RPMI8226 (cell line): ENCODE results near the gene TBL3.

Experiments used
- DNase-seq: peaks from one replicate; pipeline ENCODE4 v3.0.0-alpha.2; 2015

TBL3 gene

DNA sequence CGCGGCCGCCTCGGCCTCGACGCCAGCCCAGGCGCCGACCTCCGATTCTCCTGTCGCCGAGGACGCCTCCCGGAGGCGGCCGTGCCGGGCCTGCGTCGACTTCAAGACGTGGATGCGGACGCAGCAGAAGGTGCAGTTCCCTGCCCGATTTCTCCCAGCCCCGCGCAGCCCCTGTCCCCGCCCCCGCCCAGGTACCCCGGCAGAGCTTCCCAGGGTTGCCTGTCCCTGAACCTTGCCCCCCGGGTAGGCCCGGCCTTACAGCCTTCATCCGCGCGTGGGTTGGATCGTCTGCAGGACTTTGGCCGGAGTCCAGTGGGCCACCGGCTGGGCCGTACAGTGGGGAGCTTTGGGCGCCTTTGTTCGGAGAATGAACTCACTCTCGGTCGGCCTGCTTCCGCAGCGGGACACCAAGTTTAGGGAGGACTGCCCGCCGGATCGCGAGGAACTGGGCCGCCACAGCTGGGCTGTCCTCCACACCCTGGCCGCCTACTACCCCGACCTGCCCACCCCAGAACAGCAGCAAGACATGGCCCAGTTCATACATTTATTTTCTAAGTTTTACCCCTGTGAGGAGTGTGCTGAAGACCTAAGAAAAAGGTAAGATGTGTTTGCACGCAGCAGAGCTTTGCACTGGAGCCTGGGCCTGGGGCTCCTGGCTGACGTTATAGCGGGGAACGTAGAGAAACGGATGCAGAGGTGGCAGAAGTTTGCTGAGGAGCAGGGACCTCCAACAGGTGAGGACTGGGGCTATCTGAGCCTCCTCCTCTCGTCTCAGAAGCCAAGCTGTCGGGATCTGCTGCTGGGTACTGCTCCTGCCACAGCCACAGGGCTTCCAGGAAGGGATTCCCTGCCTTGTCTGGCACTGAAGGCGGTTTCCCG lies 12.7 kb downstream of the TBL3 start:
- DNase-seq: peak; percentile 56

DNA sequence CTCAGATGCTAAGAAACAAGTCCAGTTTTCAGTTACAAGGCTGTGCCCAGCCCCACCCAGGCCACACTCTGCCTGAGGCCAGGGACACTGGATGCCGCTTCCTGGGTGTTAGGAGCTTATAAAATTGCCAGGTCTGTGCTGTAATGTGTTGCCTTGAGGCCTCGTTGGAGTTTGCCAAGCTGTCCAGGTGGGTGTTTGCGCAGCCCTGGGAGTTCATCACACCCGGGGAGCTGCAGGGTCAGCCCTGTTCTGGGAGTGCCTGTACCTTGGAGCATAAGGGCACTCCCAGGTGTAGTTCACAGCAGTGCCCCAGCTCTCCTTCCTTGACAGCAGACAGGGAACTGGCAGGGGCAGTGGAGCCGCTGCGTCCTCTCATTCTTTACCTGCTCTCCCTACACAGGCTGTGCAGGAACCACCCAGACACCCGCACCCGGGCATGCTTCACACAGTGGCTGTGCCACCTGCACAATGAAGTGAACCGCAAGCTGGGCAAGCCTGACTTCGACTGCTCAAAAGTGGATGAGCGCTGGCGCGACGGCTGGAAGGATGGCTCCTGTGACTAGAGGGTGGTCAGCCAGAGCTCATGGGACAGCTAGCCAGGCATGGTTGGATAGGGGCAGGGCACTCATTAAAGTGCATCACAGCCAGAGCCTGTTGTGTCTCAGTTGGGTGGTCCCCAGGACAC lies 13.8 kb downstream of the TBL3 start:
- no peak for DNase-seq

DNA sequence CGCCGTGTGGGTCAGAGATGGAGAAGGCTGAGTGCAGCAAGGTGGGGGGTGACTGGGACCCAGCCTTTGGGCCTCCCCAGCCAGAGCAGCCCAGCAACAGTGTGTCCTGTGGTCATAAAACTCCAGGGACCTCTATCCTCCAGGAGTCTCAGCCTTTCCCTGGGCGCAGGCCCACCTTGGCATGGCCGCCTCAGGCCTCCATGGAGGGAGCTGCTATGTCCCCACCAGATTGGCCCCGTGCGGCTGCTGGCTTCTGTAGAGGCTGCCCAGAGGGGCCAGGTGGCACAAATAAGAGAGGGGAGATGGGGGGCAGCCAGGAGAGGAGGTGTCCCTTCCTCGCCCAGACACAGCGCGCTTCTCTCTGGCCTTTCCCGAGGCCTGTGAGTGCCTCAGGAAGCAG lies 15.3 kb downstream of the TBL3 start:
- DNase-seq: no peak

DNA sequence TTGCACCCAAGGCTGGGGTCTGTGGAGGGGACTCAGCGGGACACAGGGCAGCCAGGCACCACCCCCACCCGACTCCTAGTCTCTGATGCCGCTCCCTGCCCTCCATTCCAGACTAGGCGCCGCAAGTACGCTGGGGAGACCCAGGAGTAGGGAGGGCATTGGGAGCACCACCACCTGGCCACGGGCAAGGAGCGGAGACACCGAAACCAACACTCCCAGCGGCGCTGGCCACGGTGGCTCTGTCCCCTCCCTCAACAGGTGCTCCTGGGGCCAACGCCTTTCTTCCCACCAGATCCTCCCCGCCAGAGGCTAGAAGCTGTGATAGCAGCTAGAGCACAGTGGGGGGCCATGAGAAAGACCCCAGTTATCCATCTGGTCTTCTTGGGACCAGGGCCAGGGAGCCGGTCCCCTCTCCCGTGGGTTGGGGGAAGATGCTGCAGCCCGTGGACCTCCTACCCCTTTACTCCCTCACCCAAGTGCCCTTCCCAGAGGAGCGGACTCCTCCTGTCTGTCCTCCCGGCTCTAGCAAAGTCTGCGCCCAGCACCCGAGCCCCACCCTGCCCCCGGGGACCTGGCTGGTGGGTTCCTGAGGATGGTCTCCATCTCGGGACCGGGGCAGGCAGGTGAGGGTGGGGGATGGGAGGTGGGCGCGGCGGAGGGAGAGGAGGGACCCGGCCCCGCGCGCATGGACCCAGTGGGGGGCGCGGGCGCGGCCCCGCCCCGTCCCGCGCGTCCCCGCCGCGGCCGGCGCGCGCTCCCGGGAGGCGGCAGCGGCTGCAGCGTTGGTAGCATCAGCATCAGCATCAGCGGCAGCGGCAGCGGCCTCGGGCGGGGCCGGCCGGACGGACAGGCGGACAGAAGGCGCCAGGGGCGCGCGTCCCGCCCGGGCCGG lies 17.6 kb downstream of the TBL3 start, which contains the start of gene SYNGR3:
Gene SYNGR3, plus strand, starts transcription at position 762 of the 892 bp plus-strand sequence. CDS start 133 bp downstream, outside the sequence.
- peak; percentile 54 for DNase-seq

DNA sequence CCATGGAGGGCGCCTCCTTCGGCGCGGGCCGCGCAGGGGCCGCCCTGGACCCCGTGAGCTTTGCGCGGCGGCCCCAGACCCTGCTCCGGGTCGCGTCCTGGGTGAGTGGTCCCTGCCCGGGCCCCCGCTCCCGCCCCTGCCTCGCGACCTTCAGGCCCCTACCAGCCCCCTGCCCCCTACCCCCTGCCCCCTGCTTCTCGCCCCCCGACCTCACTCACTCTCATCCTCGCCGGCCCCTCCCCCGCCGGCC lies 18.2 kb downstream of the TBL3 start:
- no peak for DNase-seq

DNA sequence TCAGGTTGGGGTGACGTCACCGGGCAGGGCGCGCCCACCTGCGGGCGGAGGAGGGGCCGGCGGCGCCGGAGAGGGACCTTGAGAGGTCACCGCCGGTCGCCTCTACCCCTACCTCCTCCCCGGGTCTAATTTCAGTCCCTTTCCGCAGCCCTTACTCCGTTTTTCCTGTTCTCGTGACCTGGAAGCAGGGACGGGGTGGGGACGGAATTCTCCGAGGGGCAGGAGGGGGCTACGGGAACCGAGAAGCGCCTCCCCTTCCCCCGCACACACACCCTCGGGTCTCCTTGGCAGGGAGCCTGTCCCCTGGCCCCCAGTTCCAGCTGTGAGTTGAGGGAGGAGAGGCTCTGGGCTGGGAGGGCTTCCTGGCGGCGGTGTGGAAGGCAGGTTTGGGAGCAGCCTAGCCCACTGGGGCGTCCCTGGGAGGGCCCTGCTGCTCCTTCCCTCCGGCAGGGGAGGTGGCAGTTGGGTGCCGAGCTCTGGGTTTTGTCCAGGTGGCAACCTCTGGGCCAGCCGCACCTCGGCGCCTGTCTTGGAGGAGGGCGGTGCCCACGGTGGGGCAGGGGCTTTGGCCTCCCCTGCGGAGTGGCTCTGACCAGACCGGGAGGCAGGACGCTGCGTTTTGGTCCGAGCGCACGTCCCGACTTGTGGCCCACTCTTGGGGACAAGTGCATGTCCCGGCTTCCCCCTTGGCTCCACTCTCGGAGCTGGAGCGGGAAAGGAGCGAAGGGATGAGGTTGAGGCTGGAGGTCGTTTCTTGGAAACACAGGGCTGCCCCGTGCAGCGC lies 18.7 kb downstream of the TBL3 start:
- peak; percentile 80 for DNase-seq

DNA sequence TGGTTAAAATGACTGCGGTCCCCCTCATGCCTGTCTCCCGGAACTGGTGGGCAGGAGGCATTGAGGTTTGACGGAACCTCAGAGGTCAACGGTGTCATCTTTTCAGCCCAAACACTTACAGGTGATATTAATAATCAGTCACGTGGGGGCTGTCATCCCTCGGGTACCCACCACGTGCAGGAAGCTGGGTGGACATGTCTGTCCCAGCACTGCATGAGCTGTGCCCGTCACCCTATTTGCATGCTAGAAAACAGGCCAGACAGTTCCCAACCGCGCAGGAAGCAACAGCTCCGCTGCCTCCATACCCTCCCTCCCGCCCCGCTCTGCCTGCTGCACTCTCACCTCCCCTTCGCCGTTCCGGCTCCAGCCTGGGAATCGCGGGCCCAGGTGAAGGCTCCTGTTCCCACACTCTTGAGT lies 19.3 kb downstream of the TBL3 start:
- DNase-seq: no peak

DNA sequence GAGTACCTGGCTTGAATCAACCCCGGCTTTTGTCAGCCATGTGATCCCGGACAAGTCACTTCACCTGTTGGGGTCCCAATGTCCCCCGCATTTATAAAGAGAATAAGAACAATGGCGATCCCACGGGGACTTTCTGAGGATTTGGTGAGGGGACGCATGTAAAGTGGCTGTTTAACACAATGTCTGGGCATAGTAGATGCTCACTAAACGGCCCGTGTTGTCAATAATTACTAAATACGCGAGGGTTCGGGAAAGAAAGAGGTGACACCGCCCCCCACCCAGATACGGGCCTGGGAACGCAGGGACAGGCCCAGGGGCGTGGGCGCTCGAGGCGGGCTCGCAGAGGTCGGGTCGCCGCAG lies 19.7 kb downstream of the TBL3 start:
- DNase-seq: no peak

DNA sequence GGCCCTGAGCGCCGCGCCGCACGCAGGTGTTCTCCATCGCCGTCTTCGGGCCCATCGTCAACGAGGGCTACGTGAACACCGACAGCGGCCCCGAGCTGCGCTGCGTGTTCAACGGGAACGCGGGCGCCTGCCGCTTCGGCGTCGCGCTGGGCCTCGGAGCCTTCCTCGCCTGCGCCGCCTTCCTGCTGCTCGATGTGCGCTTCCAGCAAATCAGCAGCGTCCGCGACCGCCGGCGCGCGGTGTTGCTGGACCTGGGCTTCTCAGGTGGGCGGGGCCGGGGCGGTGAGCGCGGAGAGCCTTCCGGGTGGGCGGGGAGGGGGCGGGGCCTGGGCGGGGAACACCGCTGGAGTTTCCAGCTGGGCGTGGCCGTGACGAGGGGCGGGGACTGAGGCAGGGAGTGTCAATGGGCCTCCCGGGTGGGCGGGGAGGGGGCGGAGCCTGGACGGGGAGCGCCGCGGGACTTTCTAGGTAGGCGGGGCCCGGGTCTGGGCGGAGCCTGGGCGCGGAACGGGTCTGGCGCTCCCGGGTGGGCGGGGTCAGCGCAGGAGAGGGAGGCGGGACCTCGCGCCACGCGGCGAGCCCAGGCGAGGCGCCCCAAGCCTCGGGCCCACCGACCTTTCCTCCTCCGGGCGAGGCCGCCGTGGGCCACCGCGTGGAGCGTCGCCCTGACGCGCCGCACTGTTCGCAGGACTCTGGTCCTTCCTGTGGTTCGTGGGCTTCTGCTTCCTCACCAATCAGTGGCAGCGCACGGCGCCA lies 20.3 kb downstream of the TBL3 start:
- peak; percentile 97 for DNase-seq

DNA sequence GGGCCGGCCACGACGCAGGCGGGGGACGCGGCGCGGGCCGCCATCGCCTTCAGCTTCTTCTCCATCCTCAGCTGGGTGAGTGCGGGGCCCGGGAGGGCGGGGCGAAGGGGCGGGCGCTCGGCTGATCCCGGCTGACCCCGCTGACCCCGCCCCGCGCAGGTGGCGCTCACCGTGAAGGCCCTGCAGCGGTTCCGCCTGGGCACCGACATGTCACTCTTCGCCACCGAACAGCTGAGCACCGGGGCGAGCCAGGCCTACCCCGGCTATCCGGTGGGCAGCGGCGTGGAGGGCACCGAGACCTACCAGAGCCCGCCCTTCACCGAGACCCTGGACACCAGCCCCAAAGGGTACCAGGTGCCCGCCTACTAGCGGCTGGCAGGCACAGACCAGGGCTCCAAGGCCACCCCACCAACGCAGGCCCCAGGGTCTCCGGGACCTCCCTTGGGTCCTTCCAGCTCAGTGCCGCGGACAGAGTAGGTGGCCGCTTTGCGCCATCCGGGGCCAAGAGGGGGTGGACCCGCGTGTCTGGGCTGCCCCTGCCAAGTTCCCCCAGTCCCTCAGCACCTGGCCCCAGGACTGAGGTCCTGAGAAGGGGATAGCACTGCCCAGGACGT lies 21.0 kb downstream of the TBL3 start:
- no peak for DNase-seq

DNA sequence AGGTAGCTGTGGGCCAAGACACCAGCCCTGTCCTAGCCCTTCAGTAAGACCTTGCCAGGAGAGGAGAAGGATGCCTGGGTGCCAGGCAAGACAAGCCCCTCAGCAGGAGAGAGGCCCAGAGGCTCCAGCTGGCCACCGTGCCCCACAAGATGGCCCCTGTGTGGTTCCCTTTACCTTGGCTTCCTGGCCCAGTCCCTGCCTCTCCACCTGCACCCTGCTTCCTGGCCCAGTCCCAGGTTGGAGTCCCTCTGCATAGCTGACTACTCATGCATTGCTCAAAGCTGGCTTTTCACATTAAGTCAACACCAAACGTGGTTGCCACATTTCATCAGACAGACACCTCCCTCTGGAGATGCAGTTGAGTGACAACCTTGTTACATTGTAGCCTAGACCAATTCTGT lies 21.9 kb downstream of the TBL3 start:
- peak; percentile 38 for DNase-seq

DNA sequence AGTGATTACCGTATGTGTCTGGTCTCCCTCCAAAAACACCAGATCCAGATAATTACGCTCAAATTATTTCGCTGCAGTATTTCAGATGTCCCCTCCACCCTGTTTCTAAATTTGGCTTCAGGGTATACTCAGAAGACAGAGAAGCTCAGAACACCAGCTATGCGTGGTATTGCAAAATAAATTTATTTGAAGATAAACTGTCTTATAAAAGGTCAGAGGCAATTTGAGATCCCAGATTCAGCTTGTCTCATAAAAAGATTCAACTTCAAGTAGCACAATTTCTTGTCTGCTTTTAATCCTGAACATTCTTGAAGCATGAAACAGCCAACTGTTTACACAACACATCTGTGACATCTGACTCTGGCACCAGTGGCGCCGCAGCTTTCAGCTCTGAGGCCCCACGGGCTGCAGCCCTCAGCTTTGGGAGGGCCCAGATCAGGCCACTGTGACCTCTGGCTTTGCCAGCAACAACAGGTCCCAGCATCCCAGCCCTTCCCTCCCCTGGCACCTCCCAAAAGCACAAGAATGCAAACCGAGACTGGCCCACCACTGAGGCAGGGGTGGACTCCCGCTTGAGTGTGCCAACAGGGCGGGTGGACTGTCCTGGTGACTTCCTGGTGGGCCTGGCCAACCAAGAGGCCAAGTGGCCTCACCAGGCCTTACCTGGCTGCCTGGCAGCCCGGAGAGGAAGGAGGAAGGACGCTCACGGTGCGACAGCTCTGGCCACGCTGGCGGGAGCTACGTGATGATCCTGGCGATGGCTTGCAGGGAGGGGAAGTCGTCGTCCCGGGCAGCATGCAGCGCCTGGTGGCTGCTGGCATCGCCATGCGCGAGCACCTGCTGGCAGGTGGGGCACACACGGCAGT lies 25.9 kb downstream of the TBL3 start:
- DNase-seq: no peak

DNA sequence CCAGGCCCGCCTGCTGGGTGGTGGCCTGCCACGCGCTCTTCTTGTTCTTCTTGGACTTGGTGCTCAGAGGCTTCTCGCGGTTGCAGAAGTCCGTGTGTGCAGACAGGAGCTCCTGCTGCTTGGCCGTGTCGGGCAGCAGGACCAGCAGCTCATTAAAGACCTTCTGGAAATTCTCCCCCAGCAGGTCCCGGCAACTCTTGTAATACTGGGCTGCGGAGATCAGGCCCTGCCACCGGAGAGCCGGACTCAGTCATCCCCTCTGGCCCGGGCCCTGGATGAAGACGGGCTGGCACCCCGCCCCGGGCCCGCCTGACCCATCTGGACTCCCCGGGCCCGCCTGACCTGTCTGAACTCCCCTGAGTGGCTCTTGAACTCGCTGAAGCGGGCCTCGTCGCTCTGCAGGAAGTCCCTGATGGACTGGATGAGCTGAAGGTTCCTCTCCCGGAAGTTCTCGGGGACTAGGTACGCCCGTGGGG lies 26.5 kb downstream of the TBL3 start:
- DNase-seq: no peak

DNA sequence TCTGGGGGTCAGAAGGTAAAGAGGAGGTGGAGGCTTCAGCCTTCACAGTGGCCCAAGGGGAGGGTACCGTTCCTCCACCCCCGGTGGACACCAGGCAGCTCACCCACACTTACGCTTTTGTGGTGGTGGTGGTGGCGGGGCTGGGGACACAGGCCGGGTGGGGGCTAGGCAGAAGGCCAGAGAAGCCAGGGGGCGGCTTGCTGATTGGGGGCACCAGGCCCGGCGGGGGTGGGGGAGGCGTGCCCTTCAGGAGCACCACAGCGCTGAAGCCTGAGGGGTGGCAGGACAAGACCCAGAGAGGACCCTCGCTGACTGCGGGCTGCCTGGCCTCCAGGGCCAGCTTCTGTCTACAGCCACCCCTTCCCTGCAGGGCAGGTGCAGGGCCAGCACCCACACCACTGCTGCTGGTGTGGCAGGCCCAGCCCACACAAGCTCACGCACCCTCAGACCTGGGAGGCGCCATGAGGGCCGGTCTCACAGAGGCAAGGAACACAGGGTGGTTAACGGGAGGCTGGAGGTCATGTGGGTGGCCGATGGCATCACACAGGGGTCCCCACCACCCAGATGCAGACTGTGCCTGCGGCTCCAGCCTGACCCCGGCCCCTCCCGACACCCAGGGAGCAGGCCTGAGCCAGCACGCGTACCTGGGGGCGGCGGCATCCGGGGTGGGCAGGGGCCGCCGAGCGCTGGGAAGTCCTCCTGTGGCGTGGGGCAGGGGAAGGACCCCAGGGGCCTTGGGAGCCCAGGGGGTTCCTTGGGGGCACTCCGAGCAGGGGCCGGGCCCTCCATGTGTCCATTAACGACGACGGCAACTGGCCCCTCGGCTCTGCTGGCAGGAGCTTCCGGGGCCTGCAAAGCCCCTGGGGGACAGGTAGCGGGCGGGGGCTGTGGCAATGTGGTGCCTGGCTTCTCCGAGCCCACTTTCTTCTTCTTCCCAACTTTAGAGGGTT lies 27.3 kb downstream of the TBL3 start:
- DNase-seq: no peak

DNA sequence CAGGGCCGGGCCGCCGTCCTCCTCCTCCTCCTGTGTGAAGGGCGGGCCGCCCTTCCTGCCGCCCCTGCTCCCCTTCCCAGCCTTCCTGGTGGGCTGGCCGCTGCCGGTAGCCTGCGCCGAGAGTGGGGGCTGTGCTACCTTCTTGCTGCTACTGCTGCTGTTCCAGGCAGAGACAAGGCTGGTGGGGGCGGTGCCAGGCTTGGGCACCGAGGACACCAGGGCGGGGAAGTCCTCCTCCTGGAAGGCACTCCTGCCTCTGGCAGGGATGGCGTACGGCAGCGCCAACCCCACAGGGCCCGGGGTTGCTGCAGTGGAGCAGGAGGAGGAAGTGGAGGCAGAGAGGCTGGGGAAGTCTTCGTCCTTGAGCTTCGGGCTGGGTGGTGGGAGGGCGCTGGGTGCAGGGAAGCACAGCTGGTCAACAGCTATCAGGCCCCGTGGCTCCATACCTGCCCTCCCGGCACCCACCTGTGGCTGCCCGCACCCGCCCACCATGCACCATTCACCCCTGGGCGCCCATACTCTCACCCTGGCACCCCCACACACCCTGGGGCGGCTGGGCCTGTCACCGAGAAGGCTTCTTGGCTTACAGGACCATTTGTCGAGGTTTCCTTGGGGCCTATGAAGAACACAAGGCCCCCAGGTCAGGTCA lies 28.1 kb downstream of the TBL3 start:
- DNase-seq: no peak

DNA sequence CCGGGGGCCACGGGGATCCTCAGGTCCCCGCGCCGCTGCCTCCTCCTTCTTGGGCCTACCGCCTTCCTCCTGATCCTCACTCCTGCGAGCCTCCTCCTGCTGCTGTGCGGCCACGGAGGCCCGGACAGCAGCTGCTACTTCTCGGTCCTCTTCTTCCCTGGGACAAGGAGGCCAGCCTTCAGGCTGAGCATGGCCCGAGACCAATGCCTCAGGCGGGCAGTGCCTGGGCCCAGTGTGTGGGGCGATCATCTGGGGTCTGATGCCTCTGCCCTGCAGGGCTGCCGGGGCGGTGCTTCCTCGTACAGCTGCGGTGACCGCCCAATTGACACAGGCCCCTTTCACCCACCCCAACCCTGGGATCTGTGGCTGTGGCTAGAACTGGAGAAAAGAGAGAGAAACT lies 29.2 kb downstream of the TBL3 start:
- no peak for DNase-seq

DNA sequence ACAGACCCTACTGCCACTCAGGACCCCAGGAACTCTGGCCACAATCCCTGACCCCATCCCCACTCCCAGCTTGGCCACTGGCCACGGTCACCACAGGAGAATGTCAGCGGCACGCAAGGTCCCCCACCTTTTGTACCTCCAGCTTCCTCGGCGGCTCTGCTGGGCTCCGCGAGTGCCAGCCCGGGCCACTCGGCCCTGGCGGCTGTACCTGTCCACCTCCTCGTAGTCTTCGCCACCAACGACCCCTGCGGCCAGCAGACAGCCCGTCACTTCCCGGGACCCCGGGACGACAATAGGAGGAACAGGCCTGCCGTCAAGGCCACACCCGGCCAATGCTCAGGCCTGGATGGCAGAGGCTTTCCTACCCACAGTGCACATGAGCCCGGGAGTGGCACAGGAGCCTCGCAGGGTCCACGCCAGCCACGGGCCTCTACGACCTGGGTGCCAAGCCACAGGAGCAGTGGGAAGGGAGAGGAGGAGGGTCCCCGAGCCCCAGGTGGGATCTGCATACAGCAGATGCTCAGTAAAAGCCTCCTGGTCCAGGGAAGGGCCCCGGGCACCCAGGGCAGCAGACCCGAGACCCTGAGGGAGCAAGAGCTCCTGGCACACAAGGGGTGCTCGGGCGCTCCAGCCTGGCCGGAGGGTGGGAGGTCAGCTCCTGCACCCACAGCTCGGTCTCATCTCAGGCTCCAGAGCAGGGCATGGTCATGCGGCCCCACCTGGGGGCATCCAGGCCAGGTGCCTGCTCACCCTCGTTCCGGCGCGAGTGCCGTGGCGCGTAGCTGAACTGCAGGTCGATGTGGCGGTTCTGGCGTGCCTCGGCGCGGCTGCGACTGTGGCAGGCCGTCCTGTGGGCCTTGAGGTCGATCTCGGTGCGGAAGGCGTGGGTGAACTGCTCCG lies 29.9 kb downstream of the TBL3 start:
- DNase-seq: no peak
